SU-DHL-6 (cell line): ENCODE data around the gene ANKRD55.

Experiments
- EZH2phosphoT487 ChIP-seq: fragments of 200-600 bp; sonication (generic), shearing (Covaris generic); conservative IDR thresholded peaks from 2 replicates; pipeline ENCODE4 v1.6.1; 2018; ENCODE audit warnings: mild to moderate bottlenecking, antibody characterized with exemption, low read length, moderate library complexity, mixed read lengths
- TF ChIP-seq, protein P1 (sequence below): fragments of 200-600 bp; sonication (generic); IDR thresholded peaks from one replicate; pipeline ENCODE4 v1.5.1; 2017; ENCODE audit warnings: antibody characterized with exemption, mild to moderate bottlenecking, low read length, moderate library complexity; ENCODE audit not compliant: insufficient read depth, poor library complexity, severe bottlenecking

- TF ChIP-seq, protein P1, sequence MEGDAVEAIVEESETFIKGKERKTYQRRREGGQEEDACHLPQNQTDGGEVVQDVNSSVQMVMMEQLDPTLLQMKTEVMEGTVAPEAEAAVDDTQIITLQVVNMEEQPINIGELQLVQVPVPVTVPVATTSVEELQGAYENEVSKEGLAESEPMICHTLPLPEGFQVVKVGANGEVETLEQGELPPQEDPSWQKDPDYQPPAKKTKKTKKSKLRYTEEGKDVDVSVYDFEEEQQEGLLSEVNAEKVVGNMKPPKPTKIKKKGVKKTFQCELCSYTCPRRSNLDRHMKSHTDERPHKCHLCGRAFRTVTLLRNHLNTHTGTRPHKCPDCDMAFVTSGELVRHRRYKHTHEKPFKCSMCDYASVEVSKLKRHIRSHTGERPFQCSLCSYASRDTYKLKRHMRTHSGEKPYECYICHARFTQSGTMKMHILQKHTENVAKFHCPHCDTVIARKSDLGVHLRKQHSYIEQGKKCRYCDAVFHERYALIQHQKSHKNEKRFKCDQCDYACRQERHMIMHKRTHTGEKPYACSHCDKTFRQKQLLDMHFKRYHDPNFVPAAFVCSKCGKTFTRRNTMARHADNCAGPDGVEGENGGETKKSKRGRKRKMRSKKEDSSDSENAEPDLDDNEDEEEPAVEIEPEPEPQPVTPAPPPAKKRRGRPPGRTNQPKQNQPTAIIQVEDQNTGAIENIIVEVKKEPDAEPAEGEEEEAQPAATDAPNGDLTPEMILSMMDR = no peak
- TF ChIP-seq EZH2phosphoT487 = no peak
Measured at GRCh38 chr5:56228631-56229030, 4.5 kb downstream of the ANKRD55 start.
